Measurements from ENCODE around the gene EME2.

EME2 gene

GRCh38 chr16:1734816-1735215 lies 37.8 kb upstream of the EME2 start:
- no peak for DNase-seq (ENCODE audit: low spot score)
- H3K27ac ChIP-seq, result peak overlapping the region; percentile 25; the same call in 1 of the 2 replicates
- TF ChIP-seq CTCF (conservative IDR thresholded peaks at IDR 0.05; ENCODE audit: low read depth), result no peak
- ChIA-PET CTCF (no interaction called here), POLR2A (ENCODE audit: low non-redundant PET) (no interaction called here)

GRCh38 chr16:1740234-1740633 lies 32.4 kb upstream of the EME2 start:
- TF ChIP-seq CTCF (conservative IDR thresholded peaks at IDR 0.05; ENCODE audit: low read depth), result no peak
- no peak for DNase-seq (ENCODE audit: low spot score)
- ChIA-PET POLR2A (ENCODE audit: low non-redundant PET) (no interaction called here), CTCF (interaction anchor here (0.6 kb wide), 1 partner anchor 23 kb away, joined by 6 read pairs; no protein-coding TSS in a partner anchor)
- no peak overlapping the region for H3K27ac ChIP-seq

GRCh38 chr16:1740781-1741490 lies 31.7 kb upstream of the EME2 start:
- DNase-seq (ENCODE audit: low spot score), result no peak
- no peak for TF ChIP-seq CTCF (conservative IDR thresholded peaks at IDR 0.05; ENCODE audit: low read depth)
- H3K27ac ChIP-seq, result no peak overlapping the region
- ChIA-PET POLR2A (ENCODE audit: low non-redundant PET) (no interaction called here), CTCF (no interaction called here)

- CTCF ChIA-PET, result no interaction called here
- POLR2A ChIA-PET (ENCODE audit: low non-redundant PET), result no interaction called here
- no peak for TF ChIP-seq CTCF (conservative IDR thresholded peaks at IDR 0.05; ENCODE audit: low read depth)
- H3K27ac ChIP-seq, result no peak overlapping the region
- no peak for DNase-seq (ENCODE audit: low spot score)
These were observed 31.0 kb upstream of the EME2 start for GRCh38 chr16:1741553-1742165.

GRCh38 chr16:1743376-1744337 lies 29.0 kb upstream of the EME2 start:
- CTCF ChIA-PET, result interaction anchor here (0.5 to 1.4 kb wide), 4 partner anchors 19 to 52 kb away, joined by 3 to 10 read pairs (median 5); partner anchors contain the start of genes EME2 and MRPS34
- POLR2A ChIA-PET (ENCODE audit: low non-redundant PET), result interaction anchor here (0.6 to 1.4 kb wide), 4 partner anchors 11 to 133 kb away, joined by 3 to 4 read pairs (median 3); partner anchors contain the start of gene MAPK8IP3

More at GRCh38 chr16:1743376-1744337, 29.0 kb upstream of the EME2 start:
- no peak for TF ChIP-seq CTCF (conservative IDR thresholded peaks at IDR 0.05; ENCODE audit: low read depth)
- peak; percentile 76 for DNase-seq (ENCODE audit: low spot score)
- H3K27ac ChIP-seq, result peak overlapping the region; percentile 23; the same call in 1 of the 2 replicates

Measured in RWPE1 (cell line).